HepG2 (cell line): ENCODE measurements around the gene HS3ST2. TPM values are rescaled to one million over a fixed set of nuclear protein-coding genes. Genes with fewer than 3 reads are reported as not detected.

Experiments used
- ATAC-seq: fragments of 200-7000 bp; cut with Tn5 transposase; 3 replicates; pipeline ENCODE4 v1.9.1; 2020; ENCODE audit warnings: mild to moderate bottlenecking, moderate library complexity
- BruUV-seq: library from RNA; stranded (reverse); fragments of 400-500 nt; replicated peaks from 2 replicates; lab custom pipeline; 2021; lab: Mats Ljungman, UMichigan
- CTCF ChIA-PET: fragments of 300-600 bp; formaldehyde crosslinking; extraction: SDS; loops from one replicate; lab custom pipeline; 2021; ENCODE audit warnings: low total read pairs, inconsistent platforms, low intra/inter-chr PET ratio; lab: Yijun Ruan, JAX
- POLR2A ChIA-PET: fragments of 350-600 bp; sonication (Branson Sonifier 250); formaldehyde crosslinking; loops from one replicate; lab custom pipeline; 2020; ENCODE audit warnings: antibody characterized with exemption, inconsistent platforms; lab: Yijun Ruan, JAX
- DNase-seq: peaks from one replicate; pipeline ENCODE4 v3.0.0-alpha.2; 2015; ENCODE audit warnings: low spot score
- FAIRE-seq: peaks from 3 replicates; lab custom pipeline; 2011; peaks lifted over from hg19 to GRCh38; lab: Jason Lieb, UNC
- H2AFZ ChIP-seq: one replicate; pipeline ENCODE4 v1.6.1; 2011; ENCODE audit warnings: low read length, inconsistent platforms
- H3K27ac ChIP-seq: fragments of 300-600 bp; 3 replicates; pipeline ENCODE4 v1.8.0; 2011; ENCODE audit warnings: mixed run types, mild to moderate bottlenecking, mixed read lengths, low read length, inconsistent platforms; ENCODE audit not compliant: insufficient read depth; ENCODE audit errors: extremely low read length
- H3K27me3 ChIP-seq, 2 experiments: fragments of 200-600 bp in 1 of 2; 2 replicates in 1 of 2; 3 replicates in 1 of 2; pipeline versions ENCODE4 v1.6.0 to v1.8.0; 2011; ENCODE audit warnings: low read length in 2 of 2, mild to moderate bottlenecking in 2 of 2, moderate library complexity in 2 of 2, inconsistent platforms in 1 of 2; ENCODE audit not compliant: insufficient read depth in 2 of 2, control insufficient read depth in 1 of 2
- H3K36me3 ChIP-seq, 2 experiments: fragments of 200-600 bp in 1 of 2; replicated peaks in 1 of 2; 2 replicates in 1 of 2; 3 replicates in 1 of 2; pipeline versions ENCODE4 v1.5.1 to v1.8.0; 2011; ENCODE audit warnings: low read length in 2 of 2, inconsistent platforms in 1 of 2; ENCODE audit not compliant: insufficient read depth in 2 of 2, control insufficient read depth in 1 of 2
- H3K4me1 ChIP-seq: 2 replicates; pipeline ENCODE4 v1.5.1; 2012; ENCODE audit warnings: low read length, inconsistent platforms; ENCODE audit not compliant: insufficient read depth
- H3K4me2 ChIP-seq: 2 replicates; pipeline ENCODE4 v1.6.0; 2011; ENCODE audit warnings: low read depth, low read length, inconsistent platforms
- H3K4me3 ChIP-seq, 3 experiments: fragments of 200-600 bp in 1 of 3; sonication (generic), shearing (Covaris generic) in 1 of 3; replicated peaks in 1 of 3; 2 replicates each; pipeline ENCODE4 v1.5.1; 2011 to 2016; ENCODE audit warnings: low read length in 3 of 3, inconsistent platforms in 2 of 3, low read depth in 2 of 3, mild to moderate bottlenecking in 2 of 3, control low read depth in 1 of 3, mixed read lengths in 1 of 3; ENCODE audit not compliant: insufficient read depth in 1 of 3
- H3K79me2 ChIP-seq: one replicate; pipeline ENCODE4 v1.6.1; 2011; ENCODE audit warnings: low read length, inconsistent platforms; ENCODE audit not compliant: insufficient read depth
- H3K9ac ChIP-seq: 2 replicates; pipeline ENCODE4 v1.6.0; 2011; ENCODE audit warnings: mild to moderate bottlenecking, low read depth, low read length, inconsistent platforms; ENCODE audit not compliant: insufficient read depth
- H3K9me3 ChIP-seq: 2 replicates; pipeline ENCODE4 v1.5.1; 2012; ENCODE audit warnings: mild to moderate bottlenecking, low read length
- H4K20me1 ChIP-seq: 2 replicates; pipeline ENCODE4 v1.6.0; 2011; ENCODE audit warnings: inconsistent platforms, mild to moderate bottlenecking, low read length, moderate library complexity; ENCODE audit not compliant: insufficient read depth
- CEBPG ChIP-seq: IDR thresholded peaks from 2 replicates; pipeline ENCODE4 v1.6.1; 2016
- EP300 ChIP-seq, 3 experiments: sonication (generic) in 1 of 3; formaldehyde crosslinking in 1 of 3; IDR thresholded peaks; 2 replicates each; pipeline versions ENCODE4 v1.5.1 to v1.6.1; 2011 to 2020; ENCODE audit warnings: low read depth in 2 of 3, low read length in 2 of 3, borderline replicate concordance in 1 of 3, improper control_type of control experiment in 1 of 3, mild to moderate bottlenecking in 1 of 3, missing genetic modification reagents in 1 of 3, moderate library complexity in 1 of 3
- GABPB1 ChIP-seq: IDR thresholded peaks from 2 replicates; pipeline ENCODE4 v1.6.1; 2016; ENCODE audit warnings: mild to moderate bottlenecking, missing genetic modification reagents, moderate library complexity, missing compliant biosample characterization
- MED13 ChIP-seq: sonication (generic); formaldehyde crosslinking; IDR thresholded peaks from 2 replicates; pipeline ENCODE4 v1.5.0; 2020; ENCODE audit warnings: missing genetic modification reagents
- MED8 ChIP-seq: sonication (generic); formaldehyde crosslinking; IDR thresholded peaks from 2 replicates; pipeline ENCODE4 v1.8.1; 2023; ENCODE audit warnings: mild to moderate bottlenecking, missing genetic modification reagents; ENCODE audit not compliant: insufficient replicate concordance
- MXD4 ChIP-seq: IDR thresholded peaks from 2 replicates; pipeline ENCODE4 v1.6.1; 2016; ENCODE audit warnings: mild to moderate bottlenecking, missing biosample characterization, missing genetic modification reagents
- NBN ChIP-seq: fragments of 450-650 bp; conservative IDR thresholded peaks from 2 replicates; pipeline ENCODE4 v1.6.1; 2017
- TAF15 ChIP-seq: fragments of 200-400 bp; formaldehyde crosslinking; IDR thresholded peaks from one replicate; pipeline ENCODE4 v1.6.1; 2018; ENCODE audit warnings: mild to moderate bottlenecking, low read depth, low read length; ENCODE audit not compliant: poor library complexity, severe bottlenecking
- ZBTB42 ChIP-seq: sonication (generic); formaldehyde crosslinking; IDR thresholded peaks from 2 replicates; pipeline ENCODE4 v1.5.0; 2020; ENCODE audit warnings: mild to moderate bottlenecking, missing genetic modification reagents
- ZGPAT ChIP-seq: IDR thresholded peaks from 2 replicates; pipeline ENCODE4 v1.6.1; 2016; ENCODE audit warnings: mild to moderate bottlenecking
- ZNF205 ChIP-seq: IDR thresholded peaks from 2 replicates; pipeline ENCODE4 v1.6.1; 2018; ENCODE audit warnings: missing biosample characterization, missing genetic modification reagents
- ZNF503 ChIP-seq: sonication (generic); formaldehyde crosslinking; IDR thresholded peaks from 2 replicates; pipeline ENCODE4 v1.4.0; 2020; ENCODE audit warnings: missing genetic modification reagents
- ZNF646 ChIP-seq: sonication (generic); formaldehyde crosslinking; IDR thresholded peaks from 2 replicates; pipeline ENCODE4 v1.9.0; 2021; ENCODE audit warnings: mild to moderate bottlenecking, missing genetic modification reagents
- ZNF678 ChIP-seq: sonication (generic); formaldehyde crosslinking; IDR thresholded peaks from 2 replicates; pipeline ENCODE4 v1.4.0; 2020; ENCODE audit warnings: mild to moderate bottlenecking, missing genetic modification reagents
- WGBS: methylation state at CpG from one replicate; pipeline ENCODE4 v1.1.6; 2017; ENCODE audit warnings: low lambda C conversion rate; 5-methylcytosine and 5-hydroxymethylcytosine counted together
- in situ Hi-C: cut with HindIII; loops from 2 replicates; pipeline ENCODE4 v1.10.0; 2017; ENCODE audit warnings: low pct_unique_long_range_greater_than_20kb; ENCODE audit not compliant: extremely low pct_ligation_motif_present
- intact Hi-C: fragments of 100-400 bp; cut with micrococcal nuclease; formaldehyde crosslinking; loops from one replicate; pipeline ENCODE4 v1.10.0; 2022; ENCODE audit not compliant: unreplicated experiment
- polyA plus RNA-seq, 8 experiments: library from polyadenylated mRNA; depleted of rRNA in 3 of 8; stranded (reverse) in 7 of 8; unstranded in 1 of 8; fragments of >200 nt; fragmentation: Illumina TruSeq in 4 of 8; extraction: Trizol in 4 of 8; gene quantifications; 2 replicates each; pipeline versions ENCODE4 v1.2.1 to v1.2.3, GENCODE V29; 2011 to 2016; ENCODE audit warnings: low read depth in 4 of 8, missing spikeins in 1 of 8, mixed read lengths in 1 of 8; ENCODE audit not compliant: insufficient read depth in 1 of 8
- total RNA-seq, 5 experiments: library from RNA; depleted of rRNA; stranded (reverse); fragments of >200 nt; fragmentation: Illumina TruSeq; extraction: Trizol; gene quantifications; 2 replicates each; pipeline ENCODE4 v1.2.3, GENCODE V29; 2016; ENCODE audit warnings: low read depth in 1 of 5

The HS3ST2 gene
- total and polyA plus RNA-seq, 2 of the 13 experiments (the other 11 are each of a cell fraction or from before 2014, with no cell fraction given): not detected

GRCh38 chr16:22933173-22933572 lies 119.2 kb downstream of the HS3ST2 start:
- intact Hi-C loops (no loop called here), in situ Hi-C loops (no loop called here)
- ATAC-seq (no peak; the same call in 2 of the 3 replicates), DNase-seq (no peak), FAIRE-seq (no peak)
- TF ChIP-seq MED8 (CRISPR knock-in tag) (no peak), TAF15 (no peak), GABPB1 (CRISPR knock-in tag) (no peak), ZNF503 (CRISPR knock-in tag) (no peak), ZBTB42 (CRISPR knock-in tag) (no peak), EP300 (IDR thresholded peaks at IDR 0.05; ENCODE audit: low read depth in 2 of 2, low read length in 2 of 2) (no peak), EP300 (CRISPR knock-in tag; IDR thresholded peaks at IDR 0.05; ENCODE audit: borderline replicate concordance) (no peak), MED13 (no peak), ZGPAT (CRISPR knock-in tag) (no peak), NBN (no peak), ZNF205 (CRISPR knock-in tag) (no peak), ZNF678 (CRISPR knock-in tag) (no peak), CEBPG (CRISPR knock-in tag) (no peak), ZNF646 (CRISPR knock-in tag) (no peak), MXD4 (CRISPR knock-in tag) (no peak)
- 9% methylated on average over 2 of the region's 2 CpGs for WGBS
- ChIA-PET POLR2A (no interaction called here), CTCF (no interaction called here)
- Histone ChIP-seq H2AFZ (no peak overlapping the region), H3K9me3 (no peaks in the 10 kb centered on the region), H3K4me3 (no peak overlapping the region), H3K4me2 (no peak overlapping the region), H3K27ac (no peak overlapping the region), H3K27me3 (peaks cover 0 to 9% of the 10 kb centered on the region in 2 experiments; a peak in 2 of 5 replicates), H3K36me3 (no peaks in the 10 kb centered on the region), H3K4me1 (no peaks in the 10 kb centered on the region), H3K79me2 (no peaks in the 10 kb centered on the region), H4K20me1 (no peaks in the 10 kb centered on the region), H3K9ac (no peak overlapping the region)
- no TSS peak for BruUV-seq
